ENCODE data around the gene PLIN4.

PLIN4 gene

GRCh38 chr19:4511300-4512054 is 6.8 kb downstream of the PLIN4 start:
- Histone ChIP-seq H3K4me1 (ENCODE audit: control insufficient read depth in 1 of 2, insufficient read depth in 2 of 2, low read length in 2 of 2) (peaks cover 0 to 27% of the 10 kb centered on the region in 2 donors), H3K9me3 (ENCODE audit: control insufficient read depth in 1 of 2, low read length in 2 of 2) (no peaks in the 10 kb centered on the region), H3K36me3 (ENCODE audit: control insufficient read depth in 1 of 2, insufficient read depth in 2 of 2, low read length in 2 of 2) (peaks cover 0 to 35% of the 10 kb centered on the region in 2 donors), H3K27me3 (ENCODE audit: low read depth, low read length) (no peaks in the 10 kb centered on the region), H3K27ac (ENCODE audit: low read length) (no peak overlapping the region), H3K4me3 (ENCODE audit: low read depth in 1 of 2, low read length in 2 of 2) (no peak overlapping the region)

- H3K9me3 ChIP-seq (ENCODE audit: control insufficient read depth in 1 of 2, low read length in 2 of 2): no peaks in the 10 kb centered on the region
- peaks cover 0 to 43% of the 10 kb centered on the region in 2 donors for H3K36me3 ChIP-seq (ENCODE audit: control insufficient read depth in 1 of 2, insufficient read depth in 2 of 2, low read length in 2 of 2)
- no peaks in the 10 kb centered on the region for H3K27me3 ChIP-seq (ENCODE audit: low read depth, low read length)
- H3K27ac ChIP-seq (ENCODE audit: low read length): no peak overlapping the region
- no peak overlapping the region for H3K4me3 ChIP-seq (ENCODE audit: low read depth in 1 of 2, low read length in 2 of 2)
- peaks cover 0 to 29% of the 10 kb centered on the region in 2 donors for H3K4me1 ChIP-seq (ENCODE audit: control insufficient read depth in 1 of 2, insufficient read depth in 2 of 2, low read length in 2 of 2)
Measured at GRCh38 chr19:4510435-4511255, 7.6 kb downstream of the PLIN4 start.

GRCh38 chr19:4508698-4509097 is 9.6 kb downstream of the PLIN4 start:
- Histone ChIP-seq H3K27me3 (ENCODE audit: low read depth, low read length) (no peaks in the 10 kb centered on the region), H3K9me3 (ENCODE audit: control insufficient read depth in 1 of 2, low read length in 2 of 2) (no peaks in the 10 kb centered on the region), H3K27ac (ENCODE audit: low read length) (no peak overlapping the region), H3K4me3 (ENCODE audit: low read depth in 1 of 2, low read length in 2 of 2) (no peak overlapping the region), H3K36me3 (ENCODE audit: control insufficient read depth in 1 of 2, insufficient read depth in 2 of 2, low read length in 2 of 2) (peaks cover 0 to 61% of the 10 kb centered on the region in 2 donors), H3K4me1 (ENCODE audit: control insufficient read depth in 1 of 2, insufficient read depth in 2 of 2, low read length in 2 of 2) (peaks cover 0 to 45% of the 10 kb centered on the region in 2 donors)

GRCh38 chr19:4507804-4508203 is 10.5 kb downstream of the PLIN4 start:
- H3K36me3 ChIP-seq (ENCODE audit: control insufficient read depth in 1 of 2, insufficient read depth in 2 of 2, low read length in 2 of 2): peaks cover 0 to 62% of the 10 kb centered on the region in 2 donors
- no peak overlapping the region for H3K27ac ChIP-seq (ENCODE audit: low read length)
- H3K4me1 ChIP-seq (ENCODE audit: control insufficient read depth in 1 of 2, insufficient read depth in 2 of 2, low read length in 2 of 2): peaks cover 0 to 45% of the 10 kb centered on the region in 2 donors
- H3K9me3 ChIP-seq (ENCODE audit: control insufficient read depth in 1 of 2, low read length in 2 of 2): no peaks in the 10 kb centered on the region
- H3K4me3 ChIP-seq (ENCODE audit: low read depth in 1 of 2, low read length in 2 of 2): no peak overlapping the region
- H3K27me3 ChIP-seq (ENCODE audit: low read depth, low read length): no peaks in the 10 kb centered on the region

- Histone ChIP-seq H3K9me3 (ENCODE audit: control insufficient read depth in 1 of 2, low read length in 2 of 2) (no peaks in the 10 kb centered on the region), H3K4me3 (ENCODE audit: low read depth in 1 of 2, low read length in 2 of 2) (no peak overlapping the region), H3K4me1 (ENCODE audit: control insufficient read depth in 1 of 2, insufficient read depth in 2 of 2, low read length in 2 of 2) (peaks cover 0 to 45% of the 10 kb centered on the region in 2 donors), H3K27me3 (ENCODE audit: low read depth, low read length) (no peaks in the 10 kb centered on the region), H3K36me3 (ENCODE audit: control insufficient read depth in 1 of 2, insufficient read depth in 2 of 2, low read length in 2 of 2) (peaks cover 0 to 67% of the 10 kb centered on the region in 2 donors), H3K27ac (ENCODE audit: low read length) (no peak overlapping the region)
Measured at GRCh38 chr19:4507150-4507452, 11.2 kb downstream of the PLIN4 start.

GRCh38 chr19:4506449-4507149 is 11.7 kb downstream of the PLIN4 start:
- Histone ChIP-seq H3K4me3 (ENCODE audit: low read depth in 1 of 2, low read length in 2 of 2) (no peak overlapping the region), H3K27ac (ENCODE audit: low read length) (no peak overlapping the region), H3K36me3 (ENCODE audit: control insufficient read depth in 1 of 2, insufficient read depth in 2 of 2, low read length in 2 of 2) (peaks cover 0 to 66% of the 10 kb centered on the region in 2 donors), H3K27me3 (ENCODE audit: low read depth, low read length) (no peaks in the 10 kb centered on the region), H3K4me1 (ENCODE audit: control insufficient read depth in 1 of 2, insufficient read depth in 2 of 2, low read length in 2 of 2) (peaks cover 0 to 45% of the 10 kb centered on the region in 2 donors), H3K9me3 (ENCODE audit: control insufficient read depth in 1 of 2, low read length in 2 of 2) (no peaks in the 10 kb centered on the region)

- Histone ChIP-seq H3K27ac (ENCODE audit: low read length) (no peak overlapping the region), H3K4me1 (ENCODE audit: control insufficient read depth in 1 of 2, insufficient read depth in 2 of 2, low read length in 2 of 2) (peaks cover 0 to 39% of the 10 kb centered on the region in 2 donors), H3K9me3 (ENCODE audit: control insufficient read depth in 1 of 2, low read length in 2 of 2) (no peaks in the 10 kb centered on the region), H3K36me3 (ENCODE audit: control insufficient read depth in 1 of 2, insufficient read depth in 2 of 2, low read length in 2 of 2) (peaks cover 0 to 69% of the 10 kb centered on the region in 2 donors), H3K27me3 (ENCODE audit: low read depth, low read length) (no peaks in the 10 kb centered on the region), H3K4me3 (ENCODE audit: low read depth in 1 of 2, low read length in 2 of 2) (no peak overlapping the region)
Measured at GRCh38 chr19:4505570-4506448, 12.5 kb downstream of the PLIN4 start.

- H3K9me3 ChIP-seq (ENCODE audit: control insufficient read depth in 1 of 2, low read length in 2 of 2): no peaks in the 10 kb centered on the region
- H3K36me3 ChIP-seq (ENCODE audit: control insufficient read depth in 1 of 2, insufficient read depth in 2 of 2, low read length in 2 of 2): peaks cover 0 to 65% of the 10 kb centered on the region in 2 donors
- H3K27ac ChIP-seq (ENCODE audit: low read length): no peak overlapping the region
- H3K27me3 ChIP-seq (ENCODE audit: low read depth, low read length): no peaks in the 10 kb centered on the region
- H3K4me3 ChIP-seq (ENCODE audit: low read depth in 1 of 2, low read length in 2 of 2): no peak overlapping the region
- H3K4me1 ChIP-seq (ENCODE audit: control insufficient read depth in 1 of 2, insufficient read depth in 2 of 2, low read length in 2 of 2): peaks cover 0 to 38% of the 10 kb centered on the region in 2 donors
Measured at GRCh38 chr19:4504891-4505569, 13.3 kb downstream of the PLIN4 start.

GRCh38 chr19:4504297-4504701 is 14.0 kb downstream of the PLIN4 start:
- no peak overlapping the region for H3K4me3 ChIP-seq (ENCODE audit: low read depth in 1 of 2, low read length in 2 of 2)
- no peaks in the 10 kb centered on the region for H3K27me3 ChIP-seq (ENCODE audit: low read depth, low read length)
- H3K36me3 ChIP-seq (ENCODE audit: control insufficient read depth in 1 of 2, insufficient read depth in 2 of 2, low read length in 2 of 2): peaks cover 0 to 65% of the 10 kb centered on the region in 2 donors
- no peak overlapping the region for H3K27ac ChIP-seq (ENCODE audit: low read length)
- peaks cover 0 to 35% of the 10 kb centered on the region in 2 donors for H3K4me1 ChIP-seq (ENCODE audit: control insufficient read depth in 1 of 2, insufficient read depth in 2 of 2, low read length in 2 of 2)
- no peaks in the 10 kb centered on the region for H3K9me3 ChIP-seq (ENCODE audit: control insufficient read depth in 1 of 2, low read length in 2 of 2)

GRCh38 chr19:4503825-4504170 is 14.5 kb downstream of the PLIN4 start:
- Histone ChIP-seq H3K4me1 (ENCODE audit: control insufficient read depth in 1 of 2, insufficient read depth in 2 of 2, low read length in 2 of 2) (peaks cover 0 to 35% of the 10 kb centered on the region in 2 donors), H3K9me3 (ENCODE audit: control insufficient read depth in 1 of 2, low read length in 2 of 2) (no peaks in the 10 kb centered on the region), H3K36me3 (ENCODE audit: control insufficient read depth in 1 of 2, insufficient read depth in 2 of 2, low read length in 2 of 2) (peaks cover 0 to 66% of the 10 kb centered on the region in 2 donors), H3K4me3 (ENCODE audit: low read depth in 1 of 2, low read length in 2 of 2) (no peak overlapping the region), H3K27me3 (ENCODE audit: low read depth, low read length) (no peaks in the 10 kb centered on the region), H3K27ac (ENCODE audit: low read length) (no peak overlapping the region)

All from muscle layer of duodenum (tissue), 2 donors.